GM21529 (cell line): ENCODE results near the gene SEC14L1.
"Not testable (repeated sequence)": the region's sequence is repeated elsewhere in the genome, so short reads cannot be mapped to it uniquely, and the experiment has no call there.

Experiments
- ATAC-seq: cut with Tn5 transposase; IDR thresholded peaks from one replicate; pipeline ENCODE4 v1.9.1; 2021; ENCODE audit not compliant: unreplicated experiment

SEC14L1 gene

DNA sequence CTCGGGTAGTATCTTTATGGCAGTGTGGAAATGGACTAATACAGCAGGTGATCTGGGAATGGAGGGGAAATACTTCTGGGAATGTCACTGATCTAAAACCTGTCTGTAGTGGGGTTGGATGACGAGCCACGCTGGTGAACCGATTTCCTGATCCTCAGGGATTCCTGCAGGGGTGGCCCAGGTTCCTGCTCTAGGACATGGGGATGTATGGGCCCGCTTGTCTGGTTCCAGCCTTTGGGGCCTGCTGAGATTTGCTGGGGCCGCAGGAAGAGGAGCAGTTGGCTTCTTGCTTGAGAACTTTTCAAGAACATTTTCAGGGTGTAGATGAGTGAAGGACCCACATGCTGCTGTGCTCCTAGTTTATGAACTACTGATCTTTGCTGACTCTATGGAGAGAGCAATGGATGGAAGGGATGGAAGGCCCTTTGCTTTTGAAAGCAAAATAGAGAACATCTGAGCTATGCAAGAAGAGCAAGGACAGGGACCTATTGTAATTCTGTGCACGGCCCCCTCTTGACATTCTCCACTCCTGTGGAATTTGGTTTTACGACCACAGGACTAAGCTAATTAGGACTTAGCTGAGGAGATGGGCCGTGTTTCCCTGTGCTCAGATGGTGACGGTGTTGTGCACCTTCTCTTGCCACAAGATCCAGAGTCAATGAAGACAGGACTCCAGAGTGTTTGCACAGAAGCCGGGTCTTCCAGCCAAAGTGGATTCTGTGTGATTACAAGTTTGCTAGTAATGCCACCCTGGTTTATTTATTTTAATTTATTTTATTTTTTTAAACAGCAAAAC lies 90.5 kb downstream of the SEC14L1 start:
- no peak for ATAC-seq

DNA sequence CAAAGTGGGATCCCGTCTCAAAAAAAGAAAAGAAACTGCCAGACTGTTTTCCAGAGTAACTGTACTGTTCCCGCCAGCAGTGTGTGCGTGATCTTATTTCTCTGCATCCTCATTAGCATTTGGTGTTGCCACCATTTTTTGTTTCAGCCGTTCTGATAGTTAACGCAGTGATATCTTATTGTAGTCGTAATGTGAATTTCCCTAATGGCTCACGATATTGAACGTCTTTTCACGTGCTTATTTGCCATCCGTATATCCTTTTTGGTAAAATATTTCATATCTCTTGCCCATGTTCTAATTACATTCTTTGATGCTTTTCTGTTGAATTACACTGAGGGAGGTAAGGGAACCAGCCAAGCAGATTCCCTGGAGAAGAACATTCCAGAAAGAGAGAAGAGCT lies 92.4 kb downstream of the SEC14L1 start:
- ATAC-seq: no peak

DNA sequence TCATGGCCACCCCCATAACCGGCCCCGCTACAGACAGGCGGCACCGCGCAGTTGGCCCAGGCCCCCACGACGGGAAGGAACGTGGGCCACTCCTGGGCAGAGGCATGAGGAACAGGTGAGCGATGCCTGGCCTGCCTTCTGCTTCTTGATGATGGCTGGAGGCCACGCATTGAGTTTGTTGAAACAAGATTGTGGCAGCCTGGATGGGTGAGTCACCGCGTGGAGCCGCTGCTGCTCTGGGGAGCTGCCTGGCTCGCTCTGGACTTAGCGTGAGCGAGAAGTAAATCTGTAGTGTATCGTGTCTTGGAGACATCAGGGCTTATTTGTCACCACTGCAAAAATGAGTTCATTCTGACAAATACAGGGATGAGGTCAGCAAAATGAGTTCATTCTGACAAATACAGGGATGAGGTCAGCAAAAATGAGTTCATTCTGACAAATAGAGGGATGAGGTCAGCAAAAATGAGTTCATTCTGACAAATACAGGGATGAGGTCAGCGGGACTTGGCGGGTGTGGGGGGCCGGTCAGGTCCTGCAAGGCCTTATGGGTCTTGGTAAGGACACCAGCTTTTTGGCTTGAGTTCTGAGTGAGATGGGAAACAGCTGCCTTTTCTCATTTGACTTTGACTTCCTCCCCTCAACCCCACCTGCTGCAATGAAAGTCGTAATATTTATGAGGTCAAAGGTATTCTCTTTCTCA lies 93.0 kb downstream of the SEC14L1 start:
- ATAC-seq: no peak

DNA sequence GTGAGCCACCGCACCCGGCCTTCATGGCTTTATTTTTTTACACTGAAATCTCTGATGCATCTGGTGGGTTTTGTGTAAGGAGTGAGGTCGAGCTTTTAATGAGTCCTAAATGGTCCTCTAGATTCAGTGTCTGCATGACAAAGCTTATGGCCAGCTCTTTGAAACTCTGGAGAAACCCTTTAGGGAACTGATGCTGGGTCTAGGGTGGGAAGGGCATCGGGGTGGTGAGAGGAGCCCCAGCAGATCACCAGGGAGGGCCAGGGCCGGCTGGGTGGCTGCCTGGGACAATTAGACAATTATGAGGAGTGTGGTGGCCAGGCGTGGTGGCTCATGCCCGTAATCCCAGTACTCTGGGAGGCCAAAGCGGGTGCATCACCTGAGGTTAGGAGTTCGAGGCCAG lies 93.9 kb downstream of the SEC14L1 start:
- ATAC-seq: no peak

DNA sequence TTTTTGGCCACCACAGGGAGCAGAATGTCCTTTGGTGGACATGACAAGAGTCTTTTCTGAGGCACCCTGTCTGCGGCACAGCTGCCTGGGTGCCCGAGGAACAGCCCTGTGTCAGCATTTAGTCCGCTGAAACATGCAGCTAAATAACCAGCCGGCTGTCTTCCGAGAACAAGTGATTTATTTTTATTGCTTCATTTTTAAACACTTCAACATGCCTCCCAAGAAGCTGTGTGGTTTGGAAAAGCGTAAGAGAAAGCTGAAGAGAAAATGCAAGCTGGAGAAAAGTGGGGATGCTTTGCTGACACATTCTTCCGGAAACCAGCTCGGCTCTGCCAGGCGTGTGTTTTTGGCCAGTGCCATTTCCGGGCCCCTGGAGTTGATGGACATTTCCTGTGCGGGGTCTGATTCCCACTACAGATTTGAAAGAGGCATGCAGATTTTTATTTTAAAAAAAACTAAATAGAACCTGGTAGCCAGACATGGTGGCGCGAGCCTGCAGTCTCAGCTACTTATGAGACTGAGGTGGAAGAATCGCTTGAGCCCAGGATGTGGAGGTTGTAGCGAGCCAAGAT lies 94.7 kb downstream of the SEC14L1 start:
- no peak for ATAC-seq

DNA sequence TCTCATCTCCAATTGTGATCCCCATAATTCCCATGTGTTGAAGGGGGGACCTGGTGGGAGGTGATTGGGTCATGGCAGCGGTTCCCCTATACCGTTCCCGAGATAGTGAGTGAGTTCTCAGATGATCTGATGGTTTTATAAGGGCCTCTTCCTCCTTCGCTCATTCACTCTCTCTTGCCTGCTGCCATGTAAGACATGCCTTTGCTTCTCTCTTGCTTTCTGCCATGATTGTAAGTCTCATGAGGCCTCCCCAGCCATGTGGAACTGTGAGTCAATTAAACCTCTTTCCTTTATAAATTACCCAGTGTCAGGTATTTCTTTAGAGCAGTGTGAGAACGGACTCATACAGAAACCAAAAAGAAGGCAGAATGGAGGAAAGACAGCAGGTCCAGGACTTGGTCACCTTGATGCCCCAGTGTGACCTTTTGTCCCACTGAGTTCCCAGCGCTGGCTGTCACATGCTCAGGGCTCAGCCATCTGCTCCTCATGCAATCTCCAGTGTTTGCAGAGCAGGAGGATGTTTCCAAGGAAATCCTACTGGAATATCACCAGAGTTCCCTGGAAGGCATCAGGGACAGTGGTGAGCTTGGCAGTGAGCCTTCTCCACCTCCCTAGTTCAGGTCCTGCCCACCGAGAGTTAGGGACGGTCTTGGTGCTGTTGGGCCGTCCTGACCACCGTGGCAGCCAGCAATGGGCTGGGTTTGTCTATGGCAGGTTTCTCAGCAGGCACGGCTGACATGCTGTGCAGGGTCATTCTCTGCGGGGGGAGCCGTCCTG lies 96.7 kb downstream of the SEC14L1 start:
- ATAC-seq: no peak

DNA sequence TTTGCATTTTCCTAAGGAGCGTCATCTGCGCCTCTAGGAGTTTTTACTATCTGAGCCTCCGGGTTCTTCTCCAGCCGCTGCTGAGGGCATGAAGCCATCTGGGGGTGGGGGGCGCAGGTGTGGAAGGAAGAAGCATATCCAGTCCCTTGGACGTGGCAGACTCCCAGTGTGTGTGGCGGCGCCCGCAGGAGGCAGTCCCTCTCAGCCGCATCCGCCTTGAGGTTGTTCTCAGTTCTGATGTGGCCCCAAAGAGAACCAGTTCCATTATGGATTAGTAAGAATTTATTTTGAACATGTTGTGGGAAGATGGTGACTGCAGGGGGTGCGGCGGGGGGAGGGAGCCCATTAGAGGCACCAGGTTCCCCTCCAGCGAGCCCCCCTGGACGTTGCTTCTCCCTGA lies 100.2 kb downstream of the SEC14L1 start:
- ATAC-seq: no peak

DNA sequence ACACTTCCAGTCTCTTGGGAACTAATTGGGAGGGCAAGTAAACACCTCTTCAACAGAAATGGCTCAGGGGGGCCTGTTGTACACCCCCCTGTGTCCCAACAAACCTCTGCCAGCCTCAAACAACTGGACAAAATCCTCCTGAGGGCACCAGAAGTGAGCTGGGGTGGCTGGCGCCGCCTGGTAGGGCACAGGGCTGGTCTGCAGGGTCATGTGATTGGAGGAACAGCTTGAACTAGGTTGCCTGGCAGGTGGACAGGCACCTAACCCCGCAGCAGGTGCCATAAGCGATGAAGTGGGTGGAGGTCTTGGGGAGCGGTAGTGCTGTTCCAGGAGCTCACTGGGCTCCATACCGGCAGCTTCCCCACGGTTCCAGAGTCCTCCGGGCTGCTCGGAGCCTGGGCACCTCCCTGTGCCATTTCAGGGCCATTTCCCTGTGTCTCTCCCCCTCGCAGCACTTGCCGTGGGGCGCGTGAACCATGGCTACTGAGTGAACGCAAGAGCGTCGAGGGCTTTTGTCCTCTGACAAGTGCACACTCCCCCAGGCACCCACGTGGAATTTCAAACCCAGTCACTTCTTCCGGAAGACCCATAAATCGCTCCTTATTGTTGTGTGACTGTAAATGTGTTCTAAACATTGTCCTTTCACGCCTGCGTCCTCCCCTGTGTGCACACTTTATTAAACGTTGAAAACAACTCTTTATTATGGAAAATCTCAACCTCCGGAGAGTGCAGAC lies 101.5 kb downstream of the SEC14L1 start:
- ATAC-seq: no peak

DNA sequence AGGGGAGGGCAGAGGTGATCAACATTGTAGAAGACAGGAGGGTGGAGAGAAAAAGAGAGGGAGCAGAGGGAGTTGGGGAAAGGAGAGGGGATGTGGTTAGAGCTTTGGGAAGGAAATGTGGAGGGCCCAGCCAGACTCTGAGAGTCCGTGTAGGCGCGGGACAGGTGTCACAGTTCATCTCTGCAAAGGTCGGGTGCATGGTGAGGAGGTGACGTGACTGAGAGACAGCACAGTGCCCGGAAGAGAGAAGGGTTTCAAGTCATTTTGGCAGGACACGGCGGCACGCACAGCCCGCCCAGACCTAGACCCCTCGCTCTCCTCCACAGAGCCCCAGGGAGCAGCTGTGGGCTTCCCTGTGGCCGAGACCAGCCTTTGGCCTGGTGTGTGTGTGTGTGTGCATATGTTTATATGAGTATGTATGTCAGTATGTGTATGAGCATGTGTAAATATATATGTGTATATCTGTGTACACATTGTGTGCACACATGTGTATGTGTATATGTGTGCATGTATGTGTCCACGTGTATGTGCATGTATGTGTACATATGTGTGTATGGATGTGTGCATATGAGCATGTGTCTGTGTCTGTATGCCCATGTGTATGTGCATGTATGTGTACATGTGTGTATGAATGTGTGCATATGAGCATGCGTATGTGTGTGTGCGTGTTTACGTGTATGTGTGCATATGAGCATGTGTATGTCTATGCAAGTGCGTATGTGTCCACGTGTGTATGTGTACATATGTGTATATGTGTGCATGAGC lies 104.6 kb downstream of the SEC14L1 start:
- peak; percentile 58 for ATAC-seq

DNA sequence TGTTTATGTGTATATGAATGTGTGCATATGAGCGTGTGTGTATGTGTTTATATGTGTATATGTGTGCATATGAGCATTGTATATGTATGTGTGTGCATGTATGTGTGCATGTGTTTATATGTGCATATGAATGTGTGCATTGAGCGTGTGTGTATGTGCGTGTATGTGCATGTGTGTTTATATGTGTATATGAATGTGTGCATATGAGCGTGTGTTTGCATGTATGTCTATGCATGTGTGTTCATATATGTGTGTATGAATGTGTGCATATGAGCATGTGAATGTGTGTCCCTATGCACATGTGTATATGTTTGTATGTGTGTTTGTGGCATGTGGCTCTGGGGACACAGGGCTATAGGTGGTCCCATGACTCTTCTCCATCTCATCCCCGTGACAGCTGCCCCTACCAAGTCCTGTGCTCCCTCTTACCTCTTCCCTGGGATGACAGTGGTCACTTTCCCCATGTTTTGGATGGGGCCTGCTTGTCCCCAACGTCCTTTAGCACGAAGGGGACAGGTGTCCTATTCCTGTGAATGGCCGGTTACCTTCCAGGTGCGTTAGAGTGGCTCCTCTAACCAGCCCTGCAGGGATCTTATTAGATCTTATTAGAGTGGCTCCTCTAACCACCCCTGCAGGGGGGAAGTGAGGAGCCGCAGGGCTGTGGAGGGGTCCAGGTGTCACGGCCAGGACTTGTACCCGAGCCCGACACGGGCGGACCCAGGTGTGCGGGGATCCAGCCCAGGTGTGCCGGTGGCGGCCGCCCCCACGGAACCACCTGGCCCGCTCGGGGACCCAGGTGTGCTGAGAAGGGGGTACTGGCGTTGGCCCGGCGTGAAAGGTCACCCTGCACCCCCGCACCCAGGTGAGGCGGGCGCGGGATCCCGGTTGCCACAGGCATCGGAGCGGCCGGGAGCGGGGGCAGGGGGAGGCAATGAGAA lies 105.6 kb downstream of the SEC14L1 start:
- no peak for ATAC-seq

DNA sequence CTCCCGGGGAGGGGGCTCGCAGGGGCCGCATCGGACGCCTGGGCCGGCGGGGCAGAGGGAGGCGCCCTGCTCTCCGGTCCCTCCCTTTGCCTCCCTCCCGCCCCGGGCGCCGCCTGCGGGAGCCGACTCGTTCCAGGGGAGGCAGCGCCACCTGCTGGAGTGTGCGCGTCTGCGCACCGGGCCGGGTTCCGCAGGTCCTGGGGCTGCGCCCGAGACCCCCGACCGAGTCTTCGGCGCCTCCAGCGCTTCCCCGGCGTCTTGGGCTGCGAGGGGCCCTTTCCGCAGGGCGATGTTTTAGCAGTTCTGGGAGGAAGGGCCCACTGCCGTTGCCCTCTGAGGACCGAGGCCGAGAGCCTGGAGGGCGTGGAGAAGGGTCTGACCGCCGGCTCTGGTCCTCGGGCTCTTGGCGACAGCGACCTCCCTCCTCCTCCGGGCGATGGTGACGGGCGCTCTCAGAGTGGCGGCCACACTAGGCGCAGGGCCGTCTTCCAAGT lies 106.3 kb downstream of the SEC14L1 start:
- ATAC-seq: peak; percentile 75

DNA sequence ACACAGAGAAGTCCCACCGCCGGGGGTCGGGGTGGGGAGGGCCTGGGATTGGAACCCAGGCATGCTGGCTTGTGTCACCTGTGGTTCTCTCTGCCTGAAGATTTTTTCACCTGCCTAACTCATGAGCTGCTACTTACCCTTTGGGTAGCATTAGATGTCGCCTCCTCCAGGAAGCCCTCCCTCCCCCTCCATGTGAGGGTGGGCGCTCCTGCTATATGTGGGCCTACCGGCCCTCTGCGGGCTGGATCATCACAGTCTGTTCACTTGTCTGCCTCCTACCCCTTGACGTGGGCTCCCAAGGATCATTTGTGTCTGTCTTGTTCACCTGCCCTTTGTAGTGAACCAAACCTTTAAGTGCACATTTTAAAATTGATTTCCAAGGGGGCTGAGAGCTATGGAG lies 106.8 kb downstream of the SEC14L1 start:
- ATAC-seq: no peak

DNA sequence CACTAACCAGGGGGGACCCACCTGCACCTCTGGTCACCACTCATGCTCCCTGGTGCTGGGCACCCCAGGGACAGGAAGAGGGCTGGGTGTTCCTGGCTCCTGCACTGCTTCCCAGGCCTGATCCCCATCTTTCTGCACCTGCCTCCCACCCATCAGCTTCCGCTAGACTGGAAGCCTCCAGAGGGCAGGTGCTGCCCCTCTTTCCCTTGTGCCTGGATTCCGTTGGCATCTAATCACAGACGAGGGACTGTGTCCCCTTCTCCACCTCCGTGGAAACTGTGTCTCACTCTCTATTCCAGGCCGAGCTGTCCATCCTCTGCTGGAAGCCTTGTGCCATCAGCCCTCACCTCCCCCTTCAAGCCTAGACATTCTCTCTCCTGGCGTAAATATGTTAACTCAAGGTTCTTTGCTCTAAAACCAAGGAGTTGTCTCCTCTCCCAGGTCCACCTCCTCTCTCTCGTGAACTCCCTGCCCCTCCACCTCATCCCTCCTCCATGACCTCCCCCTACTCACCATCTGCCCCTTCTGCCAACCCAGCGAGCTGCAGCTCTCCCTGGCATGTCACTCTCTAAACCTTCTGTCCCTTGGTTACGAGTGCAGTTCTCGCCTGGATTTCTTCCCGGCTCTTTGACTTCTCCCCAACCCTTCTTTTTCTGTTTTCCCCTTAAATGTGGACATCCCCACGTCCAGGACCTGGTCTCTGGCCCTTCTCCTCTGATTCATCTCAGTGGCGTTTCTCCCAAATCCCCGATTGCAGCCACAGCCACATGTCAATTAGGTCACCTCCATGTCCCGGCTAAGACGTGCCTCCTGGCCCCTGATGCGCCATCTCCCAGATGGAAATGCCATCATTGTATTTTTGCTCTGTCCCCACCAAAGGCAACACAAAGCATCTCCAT lies 107.7 kb downstream of the SEC14L1 start:
- ATAC-seq: no peak

DNA sequence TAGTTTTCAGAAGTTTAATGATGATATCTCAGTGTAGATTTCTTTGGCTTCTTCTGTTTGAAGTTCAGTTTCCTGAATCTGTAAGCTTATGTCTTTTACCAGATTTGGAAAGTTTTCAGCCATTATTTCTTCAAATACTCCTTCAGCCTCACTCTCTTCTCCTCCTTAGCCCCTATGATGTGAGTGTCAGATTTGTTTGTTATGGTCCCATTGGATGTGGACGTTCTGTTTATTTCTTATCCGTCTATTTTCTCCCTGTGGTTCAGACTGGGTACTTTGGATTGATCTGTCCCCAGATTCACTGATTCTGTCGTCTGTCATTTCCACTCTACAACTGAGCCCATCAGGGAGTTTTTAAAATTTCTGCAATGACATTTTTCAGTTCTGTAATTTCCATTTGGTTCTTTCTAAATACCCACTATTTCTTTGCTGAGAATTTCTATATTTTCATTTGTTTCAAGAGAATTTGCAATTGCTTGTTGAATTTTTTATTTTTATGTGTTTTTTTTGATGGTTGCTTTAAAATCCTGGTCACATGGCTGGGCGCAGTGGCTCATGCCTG lies 110.9 kb downstream of the SEC14L1 start:
- no peak for ATAC-seq

DNA sequence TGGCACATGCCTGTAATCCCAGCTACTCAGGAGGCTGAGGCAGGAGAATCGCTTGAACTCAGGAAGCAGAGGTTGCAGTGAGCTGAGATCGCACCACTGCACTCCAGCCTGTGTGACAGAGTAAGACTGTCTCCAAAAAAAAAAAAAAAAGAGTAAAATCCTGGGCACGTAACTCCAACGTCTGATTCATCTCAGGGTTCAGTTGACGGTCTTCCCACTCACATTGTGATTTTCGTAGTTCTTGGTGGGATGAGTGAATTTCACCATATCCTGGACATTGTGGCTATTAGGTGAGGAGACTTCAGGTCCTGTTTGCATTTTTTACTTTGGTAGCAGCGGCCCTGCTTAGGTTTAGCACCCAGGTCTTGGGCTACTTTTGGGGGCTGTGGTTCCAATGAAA lies 111.5 kb downstream of the SEC14L1 start:
- not testable (repeated sequence) for ATAC-seq

DNA sequence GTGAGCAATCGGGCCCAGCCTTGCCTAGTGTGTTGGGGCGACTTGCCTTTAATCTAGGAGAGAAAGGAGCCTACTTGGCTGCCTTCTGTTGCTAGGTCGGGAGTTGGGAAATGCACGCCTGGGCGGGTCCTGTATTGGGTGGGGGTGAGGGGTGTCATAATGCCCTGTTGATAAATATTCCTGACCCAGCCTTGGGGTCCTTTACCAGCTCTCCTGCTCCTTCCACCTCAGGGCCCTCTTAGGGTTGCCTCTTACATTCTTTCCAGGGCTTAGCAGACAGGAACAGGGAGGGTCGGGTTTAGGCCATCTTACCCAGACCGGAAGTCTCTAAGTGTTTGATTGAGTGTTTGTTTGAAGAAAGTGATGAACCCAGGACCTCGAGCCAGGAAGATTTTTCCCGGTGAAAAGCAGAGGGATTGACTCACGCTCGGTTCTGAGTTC lies 112.9 kb downstream of the SEC14L1 start:
- ATAC-seq: no peak
